NT2/D1 (cell line): ENCODE data around the gene MRPL34.

Experiments
- SUZ12 ChIP-seq: IDR thresholded peaks from 2 replicates; pipeline ENCODE4 v1.6.1; 2011; ENCODE audit not compliant: insufficient read length, insufficient read depth; ENCODE audit errors: extremely low read depth
- YY1 ChIP-seq: IDR thresholded peaks from 2 replicates; pipeline ENCODE4 v1.6.1; 2011; ENCODE audit not compliant: insufficient read length, insufficient read depth
- ZNF274 ChIP-seq: IDR thresholded peaks from 2 replicates; pipeline ENCODE4 v1.6.1; 2011; ENCODE audit warnings: mild to moderate bottlenecking, low read depth, low read length

- TF ChIP-seq ZNF274: no peak
- no peak for TF ChIP-seq SUZ12
- TF ChIP-seq YY1: no peak
Measured at GRCh38 chr19:17282488-17283125, 23.1 kb upstream of the MRPL34 start.
